Right kidney (tissue), 1 donor: ENCODE data around the gene SELPLG.
"Not testable (repeated sequence)": the region's sequence is repeated elsewhere in the genome, so short reads cannot be mapped to it uniquely, and the experiment has no call there.

ENCODE experiments used
- DNase-seq: peaks from one replicate; pipeline ENCODE4 v3.0.0-alpha.2; 2016

The SELPLG gene

GRCh38 chr12:108619369-108620160, 14.1 kb downstream of the SELPLG start:
- no peak for DNase-seq

GRCh38 chr12:108618953-108619274, 14.8 kb downstream of the SELPLG start:
- DNase-seq: not testable (repeated sequence)

- peak; percentile 67 for DNase-seq
Observed at GRCh38 chr12:108618079-108618952, 15.4 kb downstream of the SELPLG start.

GRCh38 chr12:108616941-108617858, 16.5 kb downstream of the SELPLG start:
- DNase-seq: no peak

- no peak for DNase-seq
Observed at GRCh38 chr12:108616359-108616758, 17.3 kb downstream of the SELPLG start.

- DNase-seq: no peak
Observed at GRCh38 chr12:108615918-108616317, 17.8 kb downstream of the SELPLG start.

- no peak for DNase-seq
Observed at GRCh38 chr12:108614639-108615038, 19.1 kb downstream of the SELPLG start.

- DNase-seq: no peak
Observed at GRCh38 chr12:108614041-108614440, 19.7 kb downstream of the SELPLG start.

GRCh38 chr12:108613548-108613947, 20.1 kb downstream of the SELPLG start:
- no peak for DNase-seq

GRCh38 chr12:108612788-108613282, 20.9 kb downstream of the SELPLG start:
- DNase-seq: no peak

GRCh38 chr12:108611884-108612415, 21.7 kb downstream of the SELPLG start:
- no peak for DNase-seq

- no peak for DNase-seq
Observed at GRCh38 chr12:108610856-108611605, 22.7 kb downstream of the SELPLG start.

- DNase-seq: no peak
Observed at GRCh38 chr12:108610336-108610815, 23.3 kb downstream of the SELPLG start.

GRCh38 chr12:108609537-108610335, 24.0 kb downstream of the SELPLG start:
- peak; percentile 54 for DNase-seq

- DNase-seq: no peak
Observed at GRCh38 chr12:108608616-108609015, 25.1 kb downstream of the SELPLG start.

- DNase-seq: no peak
Observed at GRCh38 chr12:108607981-108608600, 25.6 kb downstream of the SELPLG start.

- no peak for DNase-seq
Observed at GRCh38 chr12:108606492-108606891, 27.2 kb downstream of the SELPLG start.

GRCh38 chr12:108605690-108606406, 27.8 kb downstream of the SELPLG start:
- no peak for DNase-seq
